ENCODE results near the gene TBCD.

- TF ChIP-seq CTCF (IDR thresholded peaks at IDR 0.05) (no peak), POLR2A (IDR thresholded peaks at IDR 0.05) (no peak)
These were observed 195.5 kb downstream of the TBCD start for GRCh38 chr17:82947051-82947991.
